A673 (cell line): Measurements from ENCODE around the gene PCBP4.

Experiments
- CTCF ChIP-seq: fragments of 300-800, 200-600 bp; sonication (generic); conservative IDR thresholded peaks from 2 replicates; pipeline ENCODE4 v1.5.1; 2017; ENCODE audit warnings: low read depth, mild to moderate bottlenecking, antibody characterized with exemption, low read length, moderate library complexity, mixed read lengths
- EZH2 ChIP-seq: fragments of 200-600 bp; sonication (generic); IDR thresholded peaks from 2 replicates; pipeline ENCODE4 v1.6.1; 2017; ENCODE audit warnings: borderline replicate concordance, low read depth, mild to moderate bottlenecking, mixed read lengths, antibody characterized with exemption, low read length; ENCODE audit not compliant: poor library complexity, severe bottlenecking

GRCh38 chr3:51937014-51937413 is 30.2 kb downstream of the PCBP4 start:
- TF ChIP-seq CTCF (no peak), EZH2 (no peak)
